ENCODE results near the gene BEX4.
A peak's percentile ranks its signal among the peaks of the same experiment; 100 is the strongest.
"Not testable (repeated sequence)": the region's sequence is repeated elsewhere in the genome, so short reads cannot be mapped to it uniquely, and the experiment has no call there.

BEX4 gene

DNA sequence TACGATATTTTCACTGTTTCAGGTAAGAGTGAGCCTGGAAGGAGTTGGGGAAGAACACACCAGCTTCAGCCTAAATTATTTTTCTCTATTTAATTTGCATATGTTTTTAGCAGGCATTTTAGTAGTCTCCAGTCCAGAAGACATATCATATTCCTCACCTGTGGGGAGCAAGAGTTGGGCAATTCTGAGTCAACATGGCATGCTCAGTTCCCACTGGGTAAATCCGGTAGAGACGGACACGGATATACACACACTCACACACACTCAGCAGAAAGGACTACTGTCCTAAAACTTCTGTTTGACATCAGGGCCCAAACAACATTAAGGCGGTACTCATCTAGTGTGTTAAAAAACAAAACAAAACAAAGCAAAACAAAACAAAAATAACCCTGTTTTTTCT is 4.9 kb upstream of the BEX4 start:
- H3K27me3 Mint-ChIP-seq (ENCODE audit: low read depth) = no peaks in the 10 kb centered on the region
- H3K36me3 Mint-ChIP-seq (ENCODE audit: low read depth) = no peaks in the 10 kb centered on the region
- no peak overlapping the region for H3K4me3 Mint-ChIP-seq
- peaks cover 19% of the 10 kb centered on the region for H3K9me3 Mint-ChIP-seq
- TF ChIP-seq CTCF (IDR thresholded peaks at IDR 0.05; ENCODE audit: unreplicated experiment in 3 of 3) = no peak
- H3K4me1 Mint-ChIP-seq = no peaks in the 10 kb centered on the region
- no peak overlapping the region for H3K27ac Mint-ChIP-seq

- Mint-ChIP-seq H3K27ac (no peak overlapping the region), H3K27me3 (ENCODE audit: low read depth) (no peaks in the 10 kb centered on the region), H3K9me3 (peaks cover 19% of the 10 kb centered on the region), H3K4me1 (peaks cover 5% of the 10 kb centered on the region), H3K4me3 (peak overlapping the region in 1 of 3 experiments; percentile 32), H3K36me3 (ENCODE audit: low read depth) (peaks cover 6% of the 10 kb centered on the region)
- TF ChIP-seq CTCF (IDR thresholded peaks at IDR 0.05; ENCODE audit: unreplicated experiment in 3 of 3) = peak; percentile 46 to 55 (median 47)
Measured at GRCh38 chrX:103211012-103211715, 3.7 kb upstream of the BEX4 start.

DNA sequence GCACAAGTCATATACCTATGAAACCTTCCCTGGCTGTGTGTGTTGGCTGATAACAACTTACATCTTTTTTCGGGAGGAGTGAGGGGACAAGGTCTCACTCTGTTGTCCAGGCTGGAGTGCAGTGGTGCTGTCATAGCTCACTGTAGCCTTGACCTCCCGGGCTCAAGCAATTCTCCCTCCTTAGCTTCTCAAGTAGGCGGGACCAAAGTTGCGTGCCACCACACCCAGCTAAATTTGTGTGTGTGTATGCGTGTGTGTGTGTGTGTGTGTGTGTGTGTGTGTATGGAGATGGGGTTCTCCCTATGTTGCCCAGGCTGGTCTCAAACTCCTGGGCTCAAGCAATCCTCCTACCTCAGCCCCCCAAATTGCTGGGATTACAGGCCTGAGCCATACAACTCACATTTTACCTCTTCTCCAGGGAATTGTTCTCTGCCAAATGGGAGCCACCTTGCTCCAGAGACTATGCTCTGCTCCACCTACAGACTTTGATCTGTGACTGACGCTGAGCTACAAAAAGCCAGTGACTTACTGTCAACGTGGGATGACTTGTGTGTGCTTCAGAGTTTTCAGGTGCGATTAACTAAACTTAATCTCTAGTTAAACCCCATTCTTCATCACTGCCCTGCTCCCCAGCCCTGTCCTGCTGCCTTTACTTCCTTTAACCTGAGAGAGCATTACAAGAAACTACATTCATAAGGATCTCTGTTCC is 2.0 kb upstream of the BEX4 start:
- peaks cover 5% of the 10 kb centered on the region for H3K4me1 Mint-ChIP-seq
- peaks cover 18% of the 10 kb centered on the region for H3K9me3 Mint-ChIP-seq
- no peaks in the 10 kb centered on the region for H3K27me3 Mint-ChIP-seq (ENCODE audit: low read depth)
- no peak overlapping the region for H3K27ac Mint-ChIP-seq
- no peak overlapping the region for H3K4me3 Mint-ChIP-seq
- peaks cover 21% of the 10 kb centered on the region for H3K36me3 Mint-ChIP-seq (ENCODE audit: low read depth)
- no peak for TF ChIP-seq CTCF (IDR thresholded peaks at IDR 0.05; ENCODE audit: unreplicated experiment in 3 of 3)

- peak overlapping the region; percentile 95 to 97 (median 96) for H3K27ac Mint-ChIP-seq
- peaks cover 18% of the 10 kb centered on the region for H3K9me3 Mint-ChIP-seq
- no peaks in the 10 kb centered on the region for H3K27me3 Mint-ChIP-seq (ENCODE audit: low read depth)
- TF ChIP-seq CTCF (IDR thresholded peaks at IDR 0.05; ENCODE audit: unreplicated experiment in 3 of 3) = no peak
- H3K4me1 Mint-ChIP-seq = peaks cover 5% of the 10 kb centered on the region
- H3K4me3 Mint-ChIP-seq = peak overlapping the region; percentile 91 to 92 (median 91)
- H3K36me3 Mint-ChIP-seq (ENCODE audit: low read depth) = peaks cover 21% of the 10 kb centered on the region
Measured at GRCh38 chrX:103215425-103215991, 600 bp downstream of the BEX4 start.

- H3K4me1 Mint-ChIP-seq = peaks cover 5% of the 10 kb centered on the region
- peaks cover 4% of the 10 kb centered on the region for H3K27me3 Mint-ChIP-seq (ENCODE audit: low read depth)
- H3K27ac Mint-ChIP-seq = no peak overlapping the region
- H3K36me3 Mint-ChIP-seq (ENCODE audit: low read depth) = peaks cover 20% of the 10 kb centered on the region
- H3K4me3 Mint-ChIP-seq = no peak overlapping the region
- H3K9me3 Mint-ChIP-seq = peaks cover 21% of the 10 kb centered on the region
- no peak for TF ChIP-seq CTCF (IDR thresholded peaks at IDR 0.05; ENCODE audit: unreplicated experiment in 3 of 3)
Measured at GRCh38 chrX:103220511-103221323, 5.8 kb downstream of the BEX4 start.

DNA sequence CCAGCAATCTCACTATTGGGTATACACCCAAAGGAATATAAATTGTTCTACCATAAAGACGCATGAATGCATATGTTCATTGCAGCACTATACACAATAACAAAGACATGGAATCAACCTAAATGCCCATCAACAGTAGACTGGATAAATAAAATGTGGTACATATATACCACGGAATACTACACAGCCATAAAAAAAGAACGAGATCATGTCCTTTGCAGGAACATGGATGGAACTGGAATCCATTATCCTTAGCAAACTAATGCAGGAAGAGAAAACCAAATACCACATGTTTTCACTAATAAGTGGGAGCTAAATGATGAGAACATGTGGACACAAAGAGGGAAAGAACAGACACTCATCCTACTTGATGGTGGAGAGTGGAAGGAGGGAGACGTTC is 11.0 kb downstream of the BEX4 start:
- not testable (repeated sequence) for H3K4me3 Mint-ChIP-seq; H3K27ac Mint-ChIP-seq; H3K27me3 Mint-ChIP-seq (ENCODE audit: low read depth); H3K4me1 Mint-ChIP-seq; H3K36me3 Mint-ChIP-seq (ENCODE audit: low read depth)
- H3K9me3 Mint-ChIP-seq = peaks cover 17% of the 10 kb centered on the region
